Hematopoietic multipotent progenitor cell treated with erythropoietin and hydrocortisone succinate and interleukin-3 and kit ligand, for 15 days (in vitro differentiated cells): Measurements from ENCODE around the gene VTI1A.
"Not testable (repeated sequence)": the region's sequence is repeated elsewhere in the genome, so short reads cannot be mapped to it uniquely, and the experiment has no call there.

ENCODE experiments used
- DNase-seq: peaks from one replicate; pipeline ENCODE4 v3.0.0-alpha.2; 2015; ENCODE audit warnings: low spot score

VTI1A gene

GRCh38 chr10:112835944-112836451, 389.0 kb downstream of the VTI1A start:
- DNase-seq, result no peak

DNA sequence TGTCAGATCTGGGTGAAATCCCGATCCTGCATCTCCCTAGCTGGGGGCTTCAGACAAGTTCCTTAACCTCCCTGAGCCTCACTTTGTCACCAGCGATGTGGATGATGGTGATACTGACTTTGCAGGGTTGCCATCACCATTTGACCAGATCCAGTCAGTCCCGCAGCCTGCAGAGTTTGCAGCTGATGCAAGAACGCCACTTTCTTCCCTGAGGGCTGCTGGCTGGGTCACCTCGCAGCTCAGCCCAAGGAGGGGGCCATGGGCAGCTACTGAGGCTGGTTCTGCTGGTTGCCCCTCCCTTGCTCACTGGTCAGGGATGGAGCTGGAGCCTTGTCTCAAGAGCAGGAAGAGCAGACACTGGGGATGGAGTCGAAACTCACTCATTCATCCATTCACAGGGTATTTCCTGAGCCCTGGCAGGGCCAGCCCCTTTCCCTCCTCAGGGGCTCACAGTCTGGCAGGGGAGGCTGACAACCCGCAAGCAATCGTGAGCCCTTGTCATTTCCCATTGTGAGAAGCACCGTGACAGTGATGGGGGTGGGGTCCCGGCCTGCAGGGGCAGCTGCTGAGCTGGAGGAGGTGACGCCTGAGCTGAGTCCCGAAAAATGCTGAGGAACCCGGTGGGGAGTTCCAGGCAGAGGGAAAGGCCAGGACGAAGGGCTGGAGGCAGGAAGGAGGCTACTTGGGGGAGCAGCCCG, 391.9 kb downstream of the VTI1A start:
- no peak for DNase-seq

GRCh38 chr10:112839928-112840654, 393.1 kb downstream of the VTI1A start:
- no peak for DNase-seq

DNA sequence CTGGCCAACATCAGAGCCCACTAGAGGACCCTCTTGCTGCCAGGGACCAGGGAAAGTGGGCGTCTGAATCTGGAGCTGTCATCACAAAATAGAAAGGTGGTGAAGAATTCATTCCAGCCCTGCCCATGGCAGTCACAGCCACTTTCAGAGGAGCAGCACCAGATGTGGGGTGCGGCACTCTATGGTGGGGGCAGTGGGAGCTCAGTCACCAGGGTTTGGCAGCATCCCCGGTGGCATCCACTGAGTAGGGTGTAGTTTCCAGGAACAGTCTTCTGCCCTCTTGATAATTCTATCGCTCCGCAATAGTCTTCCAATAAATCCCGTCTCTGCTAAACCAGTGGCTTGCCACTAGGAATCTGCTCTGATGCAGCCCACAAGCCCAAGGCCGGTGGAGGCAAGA, 394.5 kb downstream of the VTI1A start:
- DNase-seq, result no peak

DNA sequence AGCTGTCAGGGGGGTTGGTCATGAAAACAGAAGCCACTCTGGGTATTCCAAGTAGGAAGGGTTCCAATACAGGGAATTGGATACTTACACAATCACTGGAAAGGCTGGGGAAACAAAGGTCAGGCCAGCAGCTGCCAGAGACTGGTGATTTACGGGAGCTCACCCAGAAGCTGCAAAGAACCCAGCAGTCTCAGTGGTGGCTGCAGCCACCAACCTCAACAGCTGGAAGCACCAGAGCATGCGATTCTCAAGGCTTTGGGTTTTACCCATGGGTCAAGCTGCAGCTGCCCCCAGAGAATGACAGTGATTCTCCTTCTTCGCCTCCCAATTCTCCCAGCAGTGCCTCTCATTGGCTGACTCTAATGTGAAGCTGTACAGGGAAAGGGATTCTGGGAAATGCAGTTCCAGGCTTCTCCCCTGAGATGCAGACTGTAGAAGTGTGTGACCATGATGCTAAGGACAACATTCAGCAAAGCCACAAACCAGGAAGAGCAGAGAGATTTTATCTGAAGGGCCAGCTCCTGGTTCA, 395.9 kb downstream of the VTI1A start:
- DNase-seq, result no peak

GRCh38 chr10:112843623-112844022, 396.6 kb downstream of the VTI1A start:
- DNase-seq, result no peak

DNA sequence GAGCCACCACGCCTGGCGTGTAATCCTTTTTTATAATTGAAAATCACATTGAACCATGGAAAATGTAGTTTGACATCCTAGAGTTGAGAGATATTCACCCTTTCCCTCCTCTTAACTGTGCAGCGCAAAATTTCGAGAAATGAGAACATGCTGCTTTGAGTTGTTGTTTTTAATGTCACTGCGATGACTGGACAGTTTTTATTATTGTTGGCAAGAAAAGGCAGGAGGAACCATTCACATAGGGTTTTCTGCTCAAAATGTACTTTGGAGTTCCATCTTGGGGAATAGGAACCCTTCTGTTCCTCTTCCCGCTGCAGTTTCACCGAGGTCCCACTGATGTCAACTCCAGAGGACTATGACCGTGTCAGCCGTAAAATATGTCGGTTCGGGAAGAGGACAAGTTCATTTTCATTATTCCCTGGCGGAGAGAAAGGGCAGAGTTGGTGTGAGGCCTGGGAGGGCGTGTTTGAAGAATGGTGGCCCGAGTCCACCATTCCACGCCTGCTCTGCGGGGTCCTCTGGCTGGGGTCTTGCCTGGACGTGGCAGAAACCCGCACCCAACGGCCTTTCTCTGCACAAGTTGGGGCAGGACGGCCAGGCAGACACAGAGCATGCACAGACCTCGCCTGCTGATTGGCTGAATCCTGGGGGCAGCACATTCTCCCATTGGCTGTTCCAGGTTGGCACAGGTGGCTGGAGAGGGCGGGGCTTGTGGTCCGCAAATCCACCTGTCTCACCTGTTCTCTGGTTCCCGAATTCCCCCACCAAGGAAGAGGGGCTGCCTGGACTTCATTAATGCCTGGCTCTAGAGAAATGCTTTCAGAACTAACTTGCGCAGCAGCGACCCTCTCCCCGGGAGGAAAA, 397.9 kb downstream of the VTI1A start:
- no peak for DNase-seq

GRCh38 chr10:112847778-112848177, 400.8 kb downstream of the VTI1A start:
- no peak for DNase-seq

DNA sequence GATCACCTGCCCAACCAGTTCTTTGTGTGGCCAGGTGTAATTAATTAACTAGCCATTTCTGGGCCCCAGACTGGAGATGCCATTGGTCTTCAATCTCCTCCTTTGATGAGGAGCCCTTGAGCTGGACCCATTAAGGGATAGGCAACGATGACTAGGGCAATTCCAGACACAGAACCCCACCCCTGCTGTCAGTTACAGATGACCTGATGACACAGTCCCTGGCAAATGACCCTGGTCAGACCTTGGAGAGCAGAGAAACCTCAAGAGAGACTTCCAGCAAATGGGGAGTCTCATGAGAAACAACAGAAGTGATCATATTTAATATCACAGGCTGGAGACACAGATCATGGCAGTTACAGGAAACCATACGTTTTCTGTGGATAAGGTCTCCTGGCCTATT, 401.2 kb downstream of the VTI1A start:
- no peak for DNase-seq

DNA sequence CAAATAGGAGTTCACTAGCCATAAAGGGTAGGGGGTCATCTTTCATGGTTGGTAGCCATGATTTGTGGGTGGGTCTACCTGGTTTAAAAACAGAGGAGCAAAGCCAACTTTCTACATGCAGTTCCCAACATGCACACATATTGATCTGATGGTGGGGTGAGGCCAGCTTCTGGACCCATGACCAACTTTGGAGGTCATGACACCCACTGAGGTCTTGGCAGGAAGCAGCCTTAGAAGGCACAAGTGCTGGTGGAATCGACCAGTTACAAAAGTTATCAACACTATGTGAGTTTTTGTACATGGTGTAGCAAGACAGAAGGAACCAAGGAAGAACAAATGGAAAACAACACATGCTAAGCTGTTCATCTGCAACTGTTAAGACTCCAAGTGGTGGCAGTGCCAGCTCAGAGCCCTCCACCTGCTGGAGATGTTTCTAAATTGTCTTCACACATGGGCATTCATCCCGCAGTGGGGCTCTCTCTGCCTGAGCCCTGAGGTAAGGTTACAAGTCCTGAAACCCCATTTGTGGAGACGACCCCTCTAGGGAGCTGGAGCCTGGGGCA, 401.9 kb downstream of the VTI1A start:
- DNase-seq, result no peak

GRCh38 chr10:112849546-112849945, 402.5 kb downstream of the VTI1A start:
- no peak for DNase-seq

- DNase-seq, result no peak
These were observed 404.2 kb downstream of the VTI1A start for GRCh38 chr10:112851181-112851580.

- no peak for DNase-seq
These were observed 404.7 kb downstream of the VTI1A start for GRCh38 chr10:112851588-112852211.

DNA sequence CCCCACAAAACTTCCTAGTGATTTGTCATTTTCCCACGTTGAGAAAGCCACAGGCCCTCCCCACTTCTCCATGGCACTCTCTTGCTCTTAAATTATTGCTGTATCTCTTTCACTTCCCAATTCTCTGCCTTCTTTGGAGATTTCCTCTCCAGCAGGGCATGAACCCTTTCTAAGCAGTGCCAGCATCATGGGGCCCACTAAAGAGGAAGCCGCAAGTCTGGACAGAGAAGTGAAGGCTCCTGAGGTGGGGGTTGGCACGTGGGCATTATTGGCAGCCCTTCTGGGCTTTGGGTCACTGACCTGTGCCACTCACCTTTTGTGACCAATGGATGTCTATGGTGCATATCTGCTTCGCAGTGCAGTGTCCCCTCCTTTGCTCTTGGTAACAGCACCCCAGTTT, 405.3 kb downstream of the VTI1A start:
- DNase-seq, result no peak

GRCh38 chr10:112855134-112855533, 408.1 kb downstream of the VTI1A start:
- DNase-seq, result no peak

GRCh38 chr10:112857493-112857892, 410.5 kb downstream of the VTI1A start:
- DNase-seq, result no peak

GRCh38 chr10:112858986-112859651, 412.1 kb downstream of the VTI1A start:
- DNase-seq, result no peak

DNA sequence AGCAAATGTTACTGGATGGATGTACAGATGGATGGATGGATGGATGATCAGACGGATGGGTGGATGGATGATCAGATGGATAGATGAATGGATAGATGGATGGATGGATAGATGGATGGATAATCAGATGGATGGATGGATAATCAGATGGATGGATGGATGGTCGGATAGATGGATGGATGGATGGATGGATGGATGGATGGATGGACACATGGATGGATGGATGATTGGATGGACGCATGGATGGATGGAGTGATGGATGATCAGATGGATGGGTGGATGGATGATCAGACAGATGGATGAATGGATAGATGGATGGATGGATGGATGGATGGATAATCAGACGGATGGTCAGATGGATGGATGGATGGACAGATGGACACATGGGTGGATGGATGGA, 412.8 kb downstream of the VTI1A start:
- no peak for DNase-seq

DNA sequence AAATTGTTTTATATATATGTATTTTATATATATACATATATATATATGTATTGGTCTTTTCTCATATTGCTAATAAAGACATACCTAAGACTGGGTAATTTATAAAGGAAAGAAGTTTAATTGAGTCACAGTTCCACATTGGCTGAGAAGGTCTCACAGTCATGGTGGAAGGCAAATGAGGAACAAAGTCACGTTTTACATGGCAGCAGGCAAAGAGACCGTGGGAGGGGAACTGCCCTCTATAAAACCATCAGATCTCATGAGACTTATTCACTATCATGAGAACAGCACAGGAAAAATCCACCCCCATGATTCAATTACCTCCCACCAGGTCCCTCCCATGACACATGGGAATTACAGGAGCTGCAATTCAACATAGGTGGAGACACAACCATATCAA, 416.4 kb downstream of the VTI1A start:
- DNase-seq, result not testable (repeated sequence)
